Trophoblast cell (in vitro differentiated cells and primary cell): ENCODE results near the gene BABAM2.

Source experiments
- DNase-seq, 2 donors: peaks; one replicate each; pipeline ENCODE4 v3.0.0-alpha.2; 2016
- H2AFZ ChIP-seq: 2 replicates; pipeline ENCODE4 v1.6.1; 2013; ENCODE audit warnings: low read length, moderate library complexity, mild to moderate bottlenecking; ENCODE audit not compliant: insufficient read depth, poor library complexity
- H2AK5ac ChIP-seq: 2 replicates; pipeline ENCODE4 v1.6.1; 2013; ENCODE audit warnings: mild to moderate bottlenecking, low read length
- H2BK120ac ChIP-seq: 2 replicates; pipeline ENCODE4 v1.6.1; 2013; ENCODE audit warnings: low read length, mild to moderate bottlenecking, moderate library complexity; ENCODE audit not compliant: insufficient read depth, poor library complexity
- H2BK12ac ChIP-seq: 2 replicates; pipeline ENCODE4 v1.6.1; 2013; ENCODE audit warnings: mild to moderate bottlenecking, low read length, moderate library complexity
- H2BK5ac ChIP-seq: 2 replicates; pipeline ENCODE4 v1.6.1; 2013; ENCODE audit warnings: low read length, low read depth, moderate library complexity, mild to moderate bottlenecking; ENCODE audit not compliant: poor library complexity
- H3K14ac ChIP-seq: 2 replicates; pipeline ENCODE4 v1.6.1; 2013; ENCODE audit warnings: mild to moderate bottlenecking, low read length
- H3K18ac ChIP-seq: 2 replicates; pipeline ENCODE4 v1.6.1; 2013; ENCODE audit warnings: mild to moderate bottlenecking, low read length
- H3K23ac ChIP-seq: 2 replicates; pipeline ENCODE4 v1.6.1; 2013; ENCODE audit warnings: low read length
- H3K27ac ChIP-seq: 2 replicates; pipeline ENCODE4 v1.5.1; 2013; ENCODE audit warnings: low read depth, mild to moderate bottlenecking, inconsistent platforms, low read length, moderate library complexity
- H3K27me3 ChIP-seq: 2 replicates; pipeline ENCODE4 v1.6.1; 2013; ENCODE audit warnings: inconsistent platforms, mild to moderate bottlenecking, low read length, moderate library complexity; ENCODE audit not compliant: insufficient read depth
- H3K36me3 ChIP-seq, 2 experiments: 1 replicate in 1 of 2; 2 replicates in 1 of 2; pipeline ENCODE4 v1.6.1; 2013; ENCODE audit warnings: low read length in 2 of 2, mild to moderate bottlenecking in 2 of 2, moderate library complexity in 1 of 2; ENCODE audit not compliant: insufficient read depth in 2 of 2, control insufficient read depth in 1 of 2
- H3K4ac ChIP-seq: 2 replicates; pipeline ENCODE4 v1.6.1; 2013; ENCODE audit warnings: low read depth, mild to moderate bottlenecking, low read length, moderate library complexity
- H3K4me1 ChIP-seq, 2 experiments: 1 replicate in 1 of 2; 2 replicates in 1 of 2; pipeline ENCODE4 v1.6.1; 2013; ENCODE audit warnings: low read length in 2 of 2, mild to moderate bottlenecking in 2 of 2, moderate library complexity in 1 of 2; ENCODE audit not compliant: insufficient read depth in 2 of 2, control insufficient read depth in 1 of 2
- H3K4me2 ChIP-seq: 2 replicates; pipeline ENCODE4 v1.6.1; 2013; ENCODE audit warnings: inconsistent platforms, mild to moderate bottlenecking, low read length, moderate library complexity
- H3K4me3 ChIP-seq: 2 replicates; pipeline ENCODE4 v1.5.1; 2013; ENCODE audit warnings: mild to moderate bottlenecking, low read depth, low read length, inconsistent platforms
- H3K79me1 ChIP-seq: one replicate; pipeline ENCODE4 v1.6.1; 2013; ENCODE audit warnings: low read length
- H3K79me2 ChIP-seq: 2 replicates; pipeline ENCODE4 v1.6.1; 2013; ENCODE audit warnings: low read length, mild to moderate bottlenecking; ENCODE audit not compliant: control insufficient read depth, insufficient read depth, poor library complexity
- H3K9ac ChIP-seq: 2 replicates; pipeline ENCODE4 v1.6.1; 2013; ENCODE audit warnings: mild to moderate bottlenecking, low read length
- H3K9me3 ChIP-seq: 2 replicates; pipeline ENCODE4 v1.6.1; 2013; ENCODE audit warnings: low read depth, mild to moderate bottlenecking, control low read depth, inconsistent platforms, low read length; ENCODE audit not compliant: insufficient read depth
- H4K12ac ChIP-seq: 2 replicates; pipeline ENCODE4 v1.6.1; 2013; ENCODE audit warnings: low read depth, mild to moderate bottlenecking, low read length, moderate library complexity
- H4K8ac ChIP-seq: 2 replicates; pipeline ENCODE4 v1.6.1; 2013; ENCODE audit warnings: low read depth, mild to moderate bottlenecking, low read length, moderate library complexity
- H4K91ac ChIP-seq: one replicate; pipeline ENCODE4 v1.6.1; 2013; ENCODE audit warnings: low read depth, mild to moderate bottlenecking, low read length, moderate library complexity
- WGBS: extraction: QIAGEN DNeasy Blood & Tissue Kit; methylation state at CpG from one replicate; pipeline ENCODE4 v1.1.7; 2013; ENCODE audit warnings: missing lambda C conversion rate; ENCODE audit not compliant: insufficient read length, insufficient coverage; ENCODE audit errors: extremely low coverage; 5-methylcytosine and 5-hydroxymethylcytosine counted together

BABAM2 gene

GRCh38 chr2:27955384-27956161, 65.0 kb downstream of the BABAM2 start:
- Histone ChIP-seq H4K8ac (no peak overlapping the region), H3K27ac (no peak overlapping the region), H3K4me3 (no peak overlapping the region), H2BK12ac (no peak overlapping the region), H3K9me3 (peaks cover 2% of the 10 kb centered on the region), H3K36me3 (no peaks in the 10 kb centered on the region), H2AFZ (no peak overlapping the region), H3K23ac (no peak overlapping the region), H3K18ac (no peak overlapping the region), H3K79me2 (no peaks in the 10 kb centered on the region), H2BK120ac (no peak overlapping the region), H3K14ac (no peak overlapping the region), H2AK5ac (no peak overlapping the region), H3K4me2 (no peak overlapping the region), H4K91ac (no peak overlapping the region), H3K4me1 (no peaks in the 10 kb centered on the region), H3K4ac (no peak overlapping the region), H3K79me1 (no peaks in the 10 kb centered on the region), H3K9ac (no peak overlapping the region), H2BK5ac (no peak overlapping the region), H3K27me3 (no peaks in the 10 kb centered on the region), H4K12ac (no peak overlapping the region)
- peak in 1 of 2 donors; percentile 32 for DNase-seq
- WGBS, result no CpG with 5 or more reads among the region's 5 CpGs

- no CpG with 5 or more reads among the region's 2 CpGs for WGBS
Observed at GRCh38 chr2:27956888-27957287, 66.4 kb downstream of the BABAM2 start.

GRCh38 chr2:27958711-27959378, 68.3 kb downstream of the BABAM2 start:
- no peak overlapping the region for H2BK120ac ChIP-seq
- no peak overlapping the region for H2AK5ac ChIP-seq
- H3K4ac ChIP-seq, result no peak overlapping the region
- no peak overlapping the region for H3K14ac ChIP-seq
- H3K4me1 ChIP-seq, result peaks cover 0 to 2% of the 10 kb centered on the region in 2 experiments
- no peak overlapping the region for H3K27ac ChIP-seq
- H3K4me3 ChIP-seq, result no peak overlapping the region
- no peak overlapping the region for H3K4me2 ChIP-seq
- no peak for DNase-seq
- no peak overlapping the region for H3K23ac ChIP-seq
- no peak overlapping the region for H2BK5ac ChIP-seq
- no peak overlapping the region for H4K12ac ChIP-seq
- no CpG with 5 or more reads among the region's 2 CpGs for WGBS
- H3K9me3 ChIP-seq, result no peaks in the 10 kb centered on the region
- no peak overlapping the region for H3K9ac ChIP-seq
- H2AFZ ChIP-seq, result no peak overlapping the region
- no peaks in the 10 kb centered on the region for H3K27me3 ChIP-seq
- H3K36me3 ChIP-seq, result no peaks in the 10 kb centered on the region
- no peaks in the 10 kb centered on the region for H3K79me2 ChIP-seq
- H3K18ac ChIP-seq, result no peak overlapping the region
- H4K91ac ChIP-seq, result no peak overlapping the region
- H3K79me1 ChIP-seq, result peaks cover 2% of the 10 kb centered on the region
- H4K8ac ChIP-seq, result no peak overlapping the region
- no peak overlapping the region for H2BK12ac ChIP-seq

More at GRCh38 chr2:27956888-27957287, 66.4 kb downstream of the BABAM2 start:
- Histone ChIP-seq H3K4me1 (peaks cover 0 to 2% of the 10 kb centered on the region in 2 experiments), H2BK120ac (no peak overlapping the region), H2BK12ac (no peak overlapping the region), H3K4me3 (no peak overlapping the region), H3K27ac (no peak overlapping the region), H3K9ac (no peak overlapping the region), H4K91ac (no peak overlapping the region), H3K14ac (no peak overlapping the region), H3K4ac (no peak overlapping the region), H3K18ac (no peak overlapping the region), H2BK5ac (no peak overlapping the region), H2AK5ac (no peak overlapping the region), H2AFZ (no peak overlapping the region), H3K36me3 (no peaks in the 10 kb centered on the region), H4K8ac (no peak overlapping the region), H3K79me2 (no peaks in the 10 kb centered on the region), H3K9me3 (peaks cover 2% of the 10 kb centered on the region), H4K12ac (no peak overlapping the region), H3K4me2 (no peak overlapping the region), H3K79me1 (peaks cover 2% of the 10 kb centered on the region), H3K27me3 (no peaks in the 10 kb centered on the region), H3K23ac (no peak overlapping the region)
- DNase-seq, result peak; percentile 10 to 81

- Histone ChIP-seq H3K27me3 (no peaks in the 10 kb centered on the region), H3K4me2 (no peak overlapping the region), H3K23ac (no peak overlapping the region), H3K4me3 (no peak overlapping the region), H3K18ac (no peak overlapping the region), H4K12ac (no peak overlapping the region), H2BK12ac (no peak overlapping the region), H2AK5ac (no peak overlapping the region), H2BK120ac (no peak overlapping the region), H3K9me3 (no peaks in the 10 kb centered on the region), H3K14ac (no peak overlapping the region), H3K79me2 (no peaks in the 10 kb centered on the region), H2AFZ (no peak overlapping the region), H2BK5ac (no peak overlapping the region), H3K9ac (no peak overlapping the region), H4K8ac (no peak overlapping the region), H3K4ac (no peak overlapping the region), H3K79me1 (peaks cover 2% of the 10 kb centered on the region), H3K36me3 (no peaks in the 10 kb centered on the region), H3K27ac (no peak overlapping the region), H3K4me1 (peaks cover 0 to 2% of the 10 kb centered on the region in 2 experiments), H4K91ac (no peak overlapping the region)
- DNase-seq, result peak in 1 of 2 donors; percentile 6
- no CpG with 5 or more reads among the region's 4 CpGs for WGBS
Observed at GRCh38 chr2:27959496-27959895, 69.0 kb downstream of the BABAM2 start.
